Uterus (tissue), 4 donors: ENCODE results near the gene RDM1. TPM values are rescaled to one million over a fixed set of nuclear protein-coding genes. Genes with fewer than 3 reads are reported as not detected.

Experiments used
- DNase-seq, 2 donors: peaks; one replicate each; pipeline ENCODE4 v3.0.0-alpha.2; 2019 to 2020
- H3K27ac ChIP-seq, 2 donors: fragments of 200-600 bp; sonication (generic); 1 replicate in 1 of 2; 2 replicates in 1 of 2; pipeline ENCODE4 v1.5.1; 2016 to 2018
- H3K27me3 ChIP-seq, 2 donors: fragments of 200-600 bp; sonication (generic); one replicate each; pipeline ENCODE4 v1.5.1; 2018 to 2019; ENCODE audit warnings: control low read depth in 1 of 2
- H3K36me3 ChIP-seq, 2 donors: fragments of 200-600 bp; sonication (generic); one replicate each; pipeline ENCODE4 v1.5.1; 2019; ENCODE audit warnings: control low read depth in 1 of 2
- H3K4me1 ChIP-seq, 2 donors: fragments of 200-600 bp; sonication (generic); one replicate each; pipeline ENCODE4 v1.5.1; 2018 to 2019; ENCODE audit warnings: control low read depth in 1 of 2
- H3K4me3 ChIP-seq, 2 donors: fragments of 200-600 bp; sonication (generic); 1 replicate in 1 of 2; 2 replicates in 1 of 2; pipeline ENCODE4 v1.5.1; 2018 to 2019; ENCODE audit warnings: mild to moderate bottlenecking in 1 of 2
- H3K9me3 ChIP-seq, 2 donors: fragments of 200-600 bp; sonication (generic); one replicate each; pipeline ENCODE4 v1.5.1; 2019; ENCODE audit warnings: control low read depth in 1 of 2
- CTCF ChIP-seq, 4 experiments: fragments of 200-600 bp in 2 of 4; fragments of 450-650 bp in 2 of 4; sonication (generic) in 2 of 4; IDR thresholded peaks; one replicate each; pipeline ENCODE4 v1.5.1; 2016 to 2019; ENCODE audit warnings: antibody characterized with exemption in 4 of 4, mild to moderate bottlenecking in 2 of 4, moderate library complexity in 1 of 4
- POLR2A ChIP-seq, 2 donors: fragments of 450-650 bp; IDR thresholded peaks; one replicate each; pipeline ENCODE4 v1.6.1; 2016; ENCODE audit warnings: antibody characterized with exemption in 2 of 2, mild to moderate bottlenecking in 1 of 2, moderate library complexity in 1 of 2
- intact Hi-C: fragments of 100-400 bp; cut with DNase I; formaldehyde crosslinking; loops from one replicate; pipeline ENCODE4 v1.15.1; 2023; ENCODE audit warnings: low total_unique reads
- total RNA-seq, 4 donors: library from RNA; depleted of rRNA in 3 of 4; stranded (reverse); fragments of >200 nt in 3 of 4; gene quantifications; one replicate each; pipeline versions ENCODE4 v1.1.0 to v1.2.4, GENCODE V29; 2014 to 2023
- donor health status: DM: yes; HTN: yes; CAD: no.

The RDM1 gene
- total RNA-seq, 4 donors from 2014 or later = 3.5 TPM; not detected in 3

GRCh38 chr17:35906926-35907637 is 23.5 kb downstream of the RDM1 start:
- no peak for DNase-seq
- no peaks in the 10 kb centered on the region for H3K4me1 ChIP-seq
- no peak for TF ChIP-seq POLR2A (IDR thresholded peaks at IDR 0.05)
- TF ChIP-seq CTCF (IDR thresholded peaks at IDR 0.05) = no peak
- H3K4me3 ChIP-seq = no peak overlapping the region
- H3K36me3 ChIP-seq = no peaks in the 10 kb centered on the region
- no peaks in the 10 kb centered on the region for H3K27me3 ChIP-seq
- H3K27ac ChIP-seq = no peak overlapping the region
- intact Hi-C loops = no loop called here
- no peaks in the 10 kb centered on the region for H3K9me3 ChIP-seq

DNA sequence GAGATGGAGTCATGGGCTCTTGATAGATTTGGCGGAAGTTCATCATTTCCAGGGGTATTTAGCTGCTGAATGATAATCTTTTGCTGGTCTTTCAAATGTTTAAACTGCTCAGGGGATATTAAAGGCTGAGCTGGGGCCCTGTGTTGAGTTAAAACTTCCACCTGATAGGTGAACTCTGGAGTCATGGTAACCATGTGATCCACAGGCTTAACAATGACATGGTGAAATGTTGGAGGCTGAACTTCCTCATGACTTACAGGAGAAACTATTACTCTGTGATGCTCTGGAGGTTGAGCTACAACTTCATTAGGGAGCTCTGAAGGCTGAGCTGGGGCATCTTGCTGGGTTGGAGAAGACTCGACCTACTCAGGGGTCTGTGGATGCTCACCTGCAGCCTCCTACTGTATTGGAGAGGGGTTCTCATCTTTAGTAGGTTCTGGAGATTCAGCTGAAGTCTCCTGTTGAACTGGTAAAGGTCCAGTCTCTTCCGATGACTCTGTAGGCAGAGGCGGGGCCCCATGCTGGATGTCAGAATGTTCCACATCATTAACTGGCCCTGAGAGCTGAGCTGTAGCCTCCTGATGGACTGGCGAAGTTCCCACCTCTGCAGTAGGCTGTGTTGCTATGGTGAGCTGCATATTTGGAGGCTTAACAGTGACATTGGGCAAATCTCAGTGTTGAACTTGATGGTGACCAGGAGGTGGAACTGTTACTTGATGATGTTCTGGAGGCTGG is 24.2 kb downstream of the RDM1 start:
- DNase-seq = no peak
- no peak overlapping the region for H3K4me3 ChIP-seq
- TF ChIP-seq POLR2A (IDR thresholded peaks at IDR 0.05) = no peak
- TF ChIP-seq CTCF (IDR thresholded peaks at IDR 0.05) = no peak
- intact Hi-C loops = no loop called here
- H3K27me3 ChIP-seq = no peaks in the 10 kb centered on the region
- no peaks in the 10 kb centered on the region for H3K9me3 ChIP-seq
- H3K36me3 ChIP-seq = no peaks in the 10 kb centered on the region
- H3K27ac ChIP-seq = no peak overlapping the region
- no peaks in the 10 kb centered on the region for H3K4me1 ChIP-seq

DNA sequence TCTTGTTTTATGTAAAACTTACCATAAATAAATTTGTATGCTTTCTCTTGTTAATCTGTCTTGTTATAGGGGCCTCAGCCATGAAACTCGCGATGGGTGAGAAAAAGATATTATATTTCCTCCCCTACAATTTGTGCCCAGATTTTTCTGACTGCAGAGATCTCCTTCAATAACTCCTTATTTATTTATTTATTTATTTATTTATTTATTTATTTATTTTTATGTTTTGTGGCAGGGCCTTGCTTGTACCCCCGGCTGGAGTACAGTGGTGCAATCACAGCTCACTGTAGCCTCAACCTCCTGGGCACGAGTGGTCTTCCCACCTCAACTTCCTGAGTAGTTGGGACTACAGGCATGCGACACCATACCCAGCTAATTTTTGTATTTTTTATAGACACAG is 27.1 kb downstream of the RDM1 start:
- no peak for DNase-seq
- Histone ChIP-seq H3K27me3 (no peaks in the 10 kb centered on the region), H3K4me1 (no peaks in the 10 kb centered on the region), H3K9me3 (no peaks in the 10 kb centered on the region), H3K4me3 (no peak overlapping the region), H3K27ac (no peak overlapping the region), H3K36me3 (no peaks in the 10 kb centered on the region)
- no peak for TF ChIP-seq CTCF (IDR thresholded peaks at IDR 0.05)
- TF ChIP-seq POLR2A (IDR thresholded peaks at IDR 0.05) = no peak
- intact Hi-C loops = no loop called here

- no peaks in the 10 kb centered on the region for H3K36me3 ChIP-seq
- intact Hi-C loops = no loop called here
- H3K27ac ChIP-seq = no peak overlapping the region
- DNase-seq = no peak
- no peaks in the 10 kb centered on the region for H3K27me3 ChIP-seq
- H3K9me3 ChIP-seq = no peaks in the 10 kb centered on the region
- H3K4me3 ChIP-seq = no peak overlapping the region
- TF ChIP-seq POLR2A (IDR thresholded peaks at IDR 0.05) = no peak
- no peak for TF ChIP-seq CTCF (IDR thresholded peaks at IDR 0.05)
- H3K4me1 ChIP-seq = no peaks in the 10 kb centered on the region
Observed at GRCh38 chr17:35901631-35902175, 28.9 kb downstream of the RDM1 start.
